ENCODE results near the gene RIC1.

The RIC1 gene

DNA sequence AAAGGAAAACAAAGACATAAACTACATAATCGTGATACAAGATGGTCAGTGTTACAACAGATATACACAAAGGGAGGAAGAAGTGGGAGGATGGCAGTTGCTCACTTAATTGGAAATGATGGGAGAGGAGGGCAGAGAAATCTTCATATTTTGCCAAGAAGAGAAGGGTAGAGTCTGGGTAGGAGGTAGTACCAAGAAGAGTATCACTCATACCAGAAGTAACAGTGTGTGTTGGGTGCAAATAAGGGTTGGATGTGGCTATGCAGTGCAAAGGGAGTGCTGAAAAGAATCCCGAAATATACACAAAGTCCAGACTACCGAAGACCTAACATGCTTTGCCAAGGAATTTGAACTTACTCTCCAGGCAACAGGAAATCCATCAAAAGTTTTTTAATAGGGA, 163.0 kb downstream of the RIC1 start:
- no peak for DNase-seq (ENCODE audit: low read depth in 1 of 2, low spot score in 1 of 2)
- Histone ChIP-seq H3K27me3 (ENCODE audit: insufficient read depth, poor library complexity, severe bottlenecking) (no peaks in the 10 kb centered on the region), H3K4me3 (replicated peaks; ENCODE audit: insufficient read depth, low read length) (no peak overlapping the region), H3K27ac (replicated peaks) (no peak overlapping the region)
- TF ChIP-seq, protein P1, sequence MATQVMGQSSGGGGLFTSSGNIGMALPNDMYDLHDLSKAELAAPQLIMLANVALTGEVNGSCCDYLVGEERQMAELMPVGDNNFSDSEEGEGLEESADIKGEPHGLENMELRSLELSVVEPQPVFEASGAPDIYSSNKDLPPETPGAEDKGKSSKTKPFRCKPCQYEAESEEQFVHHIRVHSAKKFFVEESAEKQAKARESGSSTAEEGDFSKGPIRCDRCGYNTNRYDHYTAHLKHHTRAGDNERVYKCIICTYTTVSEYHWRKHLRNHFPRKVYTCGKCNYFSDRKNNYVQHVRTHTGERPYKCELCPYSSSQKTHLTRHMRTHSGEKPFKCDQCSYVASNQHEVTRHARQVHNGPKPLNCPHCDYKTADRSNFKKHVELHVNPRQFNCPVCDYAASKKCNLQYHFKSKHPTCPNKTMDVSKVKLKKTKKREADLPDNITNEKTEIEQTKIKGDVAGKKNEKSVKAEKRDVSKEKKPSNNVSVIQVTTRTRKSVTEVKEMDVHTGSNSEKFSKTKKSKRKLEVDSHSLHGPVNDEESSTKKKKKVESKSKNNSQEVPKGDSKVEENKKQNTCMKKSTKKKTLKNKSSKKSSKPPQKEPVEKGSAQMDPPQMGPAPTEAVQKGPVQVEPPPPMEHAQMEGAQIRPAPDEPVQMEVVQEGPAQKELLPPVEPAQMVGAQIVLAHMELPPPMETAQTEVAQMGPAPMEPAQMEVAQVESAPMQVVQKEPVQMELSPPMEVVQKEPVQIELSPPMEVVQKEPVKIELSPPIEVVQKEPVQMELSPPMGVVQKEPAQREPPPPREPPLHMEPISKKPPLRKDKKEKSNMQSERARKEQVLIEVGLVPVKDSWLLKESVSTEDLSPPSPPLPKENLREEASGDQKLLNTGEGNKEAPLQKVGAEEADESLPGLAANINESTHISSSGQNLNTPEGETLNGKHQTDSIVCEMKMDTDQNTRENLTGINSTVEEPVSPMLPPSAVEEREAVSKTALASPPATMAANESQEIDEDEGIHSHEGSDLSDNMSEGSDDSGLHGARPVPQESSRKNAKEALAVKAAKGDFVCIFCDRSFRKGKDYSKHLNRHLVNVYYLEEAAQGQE (IDR thresholded peaks at IDR 0.05; ENCODE audit: insufficient replicate concordance, low read depth), result no peak
- TF ChIP-seq POLR2AphosphoS5 (IDR thresholded peaks at IDR 0.05; ENCODE audit: low read depth), result no peak
- TF ChIP-seq, protein P2, sequence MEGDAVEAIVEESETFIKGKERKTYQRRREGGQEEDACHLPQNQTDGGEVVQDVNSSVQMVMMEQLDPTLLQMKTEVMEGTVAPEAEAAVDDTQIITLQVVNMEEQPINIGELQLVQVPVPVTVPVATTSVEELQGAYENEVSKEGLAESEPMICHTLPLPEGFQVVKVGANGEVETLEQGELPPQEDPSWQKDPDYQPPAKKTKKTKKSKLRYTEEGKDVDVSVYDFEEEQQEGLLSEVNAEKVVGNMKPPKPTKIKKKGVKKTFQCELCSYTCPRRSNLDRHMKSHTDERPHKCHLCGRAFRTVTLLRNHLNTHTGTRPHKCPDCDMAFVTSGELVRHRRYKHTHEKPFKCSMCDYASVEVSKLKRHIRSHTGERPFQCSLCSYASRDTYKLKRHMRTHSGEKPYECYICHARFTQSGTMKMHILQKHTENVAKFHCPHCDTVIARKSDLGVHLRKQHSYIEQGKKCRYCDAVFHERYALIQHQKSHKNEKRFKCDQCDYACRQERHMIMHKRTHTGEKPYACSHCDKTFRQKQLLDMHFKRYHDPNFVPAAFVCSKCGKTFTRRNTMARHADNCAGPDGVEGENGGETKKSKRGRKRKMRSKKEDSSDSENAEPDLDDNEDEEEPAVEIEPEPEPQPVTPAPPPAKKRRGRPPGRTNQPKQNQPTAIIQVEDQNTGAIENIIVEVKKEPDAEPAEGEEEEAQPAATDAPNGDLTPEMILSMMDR (IDR thresholded peaks at IDR 0.05; ENCODE audit: insufficient read depth, low read length), result no peak
- TF ChIP-seq GABPA (IDR thresholded peaks at IDR 0.05; ENCODE audit: low read depth), result no peak
- no peak for TF ChIP-seq SPI1 (IDR thresholded peaks at IDR 0.05; ENCODE audit: borderline replicate concordance, low read depth)

DNA sequence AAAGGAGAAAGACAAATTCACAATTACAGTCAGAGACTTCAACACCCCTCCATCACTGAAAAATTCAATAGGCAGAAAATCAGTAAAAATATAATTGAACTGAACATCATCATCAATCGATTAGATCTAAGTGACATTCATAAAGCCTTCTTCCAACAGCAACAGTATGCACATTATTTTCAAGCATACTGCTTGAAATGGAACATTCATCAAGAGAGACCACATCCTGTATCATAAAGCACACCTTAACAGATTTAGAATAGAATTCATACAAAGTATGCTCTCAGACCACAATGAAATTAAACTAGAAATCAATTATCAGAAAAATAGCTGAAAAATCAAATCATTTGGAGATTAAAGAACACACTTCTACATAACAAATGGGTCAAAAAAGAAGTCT, 164.9 kb downstream of the RIC1 start:
- no peak for TF ChIP-seq SPI1 (IDR thresholded peaks at IDR 0.05; ENCODE audit: borderline replicate concordance, low read depth)
- no peak for TF ChIP-seq GABPA (IDR thresholded peaks at IDR 0.05; ENCODE audit: low read depth)
- TF ChIP-seq, protein P1 (IDR thresholded peaks at IDR 0.05; ENCODE audit: insufficient replicate concordance, low read depth), result no peak
- TF ChIP-seq POLR2AphosphoS5 (IDR thresholded peaks at IDR 0.05; ENCODE audit: low read depth), result no peak
- TF ChIP-seq, protein P2 (IDR thresholded peaks at IDR 0.05; ENCODE audit: insufficient read depth, low read length), result no peak
- no peak overlapping the region for H3K27ac ChIP-seq (replicated peaks)
- DNase-seq (ENCODE audit: low read depth in 1 of 2, low spot score in 1 of 2), result no peak
- H3K4me3 ChIP-seq (replicated peaks; ENCODE audit: insufficient read depth, low read length), result no peak overlapping the region
- H3K27me3 ChIP-seq (ENCODE audit: insufficient read depth, poor library complexity, severe bottlenecking), result no peaks in the 10 kb centered on the region

DNA sequence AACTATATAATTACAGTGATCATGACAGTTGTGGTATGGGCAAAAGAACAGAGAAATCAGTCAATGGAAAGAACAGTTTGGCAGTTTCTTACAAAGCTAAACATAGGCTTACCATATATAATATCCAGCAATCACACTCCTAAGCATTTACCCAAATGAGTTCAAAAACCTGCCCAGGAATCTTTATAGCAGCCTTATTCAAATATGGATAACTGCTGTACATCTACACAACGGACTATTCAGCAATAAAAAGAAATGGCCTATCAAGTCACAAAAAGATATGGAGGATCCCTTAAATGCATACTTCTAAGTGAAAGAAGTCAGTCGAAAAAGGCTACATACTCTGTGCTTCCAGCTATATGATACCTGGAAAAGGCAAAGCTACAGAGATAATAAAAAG, 167.4 kb downstream of the RIC1 start:
- no peak overlapping the region for H3K4me3 ChIP-seq (replicated peaks; ENCODE audit: insufficient read depth, low read length)
- TF ChIP-seq SPI1 (IDR thresholded peaks at IDR 0.05; ENCODE audit: borderline replicate concordance, low read depth) (no peak), GABPA (IDR thresholded peaks at IDR 0.05; ENCODE audit: low read depth) (no peak), POLR2AphosphoS5 (IDR thresholded peaks at IDR 0.05; ENCODE audit: low read depth) (no peak)
- TF ChIP-seq, protein P2 (IDR thresholded peaks at IDR 0.05; ENCODE audit: insufficient read depth, low read length), result no peak
- TF ChIP-seq, protein P1 (IDR thresholded peaks at IDR 0.05; ENCODE audit: insufficient replicate concordance, low read depth), result no peak
- H3K27ac ChIP-seq (replicated peaks), result no peak overlapping the region
- DNase-seq (ENCODE audit: low read depth in 1 of 2, low spot score in 1 of 2), result no peak
- no peaks in the 10 kb centered on the region for H3K27me3 ChIP-seq (ENCODE audit: insufficient read depth, poor library complexity, severe bottlenecking)

Data from HL-60 (cell line).